Melanocyte of skin (primary cell): ENCODE results near the gene OS9. TPM values are rescaled to one million over a fixed set of nuclear protein-coding genes. Genes with fewer than 3 reads are reported as not detected.

Experiments
- total RNA-seq, 2 donors: library from RNA; depleted of rRNA; stranded (reverse); fragments of >200 nt; gene quantifications; 2 replicates each; pipeline ENCODE4 v1.2.3, GENCODE V29; 2012

The OS9 gene, protein sequence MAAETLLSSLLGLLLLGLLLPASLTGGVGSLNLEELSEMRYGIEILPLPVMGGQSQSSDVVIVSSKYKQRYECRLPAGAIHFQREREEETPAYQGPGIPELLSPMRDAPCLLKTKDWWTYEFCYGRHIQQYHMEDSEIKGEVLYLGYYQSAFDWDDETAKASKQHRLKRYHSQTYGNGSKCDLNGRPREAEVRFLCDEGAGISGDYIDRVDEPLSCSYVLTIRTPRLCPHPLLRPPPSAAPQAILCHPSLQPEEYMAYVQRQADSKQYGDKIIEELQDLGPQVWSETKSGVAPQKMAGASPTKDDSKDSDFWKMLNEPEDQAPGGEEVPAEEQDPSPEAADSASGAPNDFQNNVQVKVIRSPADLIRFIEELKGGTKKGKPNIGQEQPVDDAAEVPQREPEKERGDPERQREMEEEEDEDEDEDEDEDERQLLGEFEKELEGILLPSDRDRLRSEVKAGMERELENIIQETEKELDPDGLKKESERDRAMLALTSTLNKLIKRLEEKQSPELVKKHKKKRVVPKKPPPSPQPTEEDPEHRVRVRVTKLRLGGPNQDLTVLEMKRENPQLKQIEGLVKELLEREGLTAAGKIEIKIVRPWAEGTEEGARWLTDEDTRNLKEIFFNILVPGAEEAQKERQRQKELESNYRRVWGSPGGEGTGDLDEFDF
- total RNA-seq: 100 to 1,000 TPM in 1 of 2 donors, 10 to 100 TPM in 1; 82.9 to 128 TPM

DNA sequence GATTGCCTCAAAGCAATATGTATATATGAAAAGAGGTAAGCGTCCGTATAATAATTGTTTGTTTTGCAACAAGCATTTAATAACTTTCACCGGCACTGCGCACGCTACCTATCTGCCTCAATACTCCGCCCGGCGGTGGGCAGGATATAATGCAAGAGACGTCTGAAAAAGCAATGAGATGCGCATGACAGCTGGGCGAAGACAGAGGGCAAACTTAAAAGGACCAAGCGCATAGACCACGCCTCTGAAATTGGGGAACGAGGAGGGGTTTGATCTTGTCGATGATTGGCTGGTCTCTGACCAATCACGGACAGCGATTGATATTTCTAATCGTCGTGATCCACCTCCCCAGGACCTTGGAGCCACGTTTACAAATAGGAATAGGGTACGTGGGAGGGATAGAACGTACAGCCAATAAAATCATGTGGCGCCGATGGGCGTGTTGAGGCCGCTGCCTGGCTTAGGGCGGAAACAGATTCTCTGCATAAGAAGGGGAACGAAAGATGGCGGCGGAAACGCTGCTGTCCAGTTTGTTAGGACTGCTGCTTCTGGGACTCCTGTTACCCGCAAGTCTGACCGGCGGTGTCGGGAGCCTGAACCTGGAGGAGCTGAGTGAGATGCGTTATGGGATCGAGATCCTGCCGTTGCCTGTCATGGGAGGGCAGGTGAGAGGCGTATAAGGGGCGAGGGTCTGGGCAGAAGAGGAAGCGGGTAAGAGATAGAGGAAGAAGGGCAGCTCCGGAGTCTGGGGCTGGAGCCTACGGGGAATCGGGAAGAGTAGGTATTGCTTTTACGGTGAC is at the start of gene OS9:
OS9 (plus strand) TSS at position 474 of the 800 bp plus-strand sequence; CDS start at position 504, 30 bp downstream.

DNA sequence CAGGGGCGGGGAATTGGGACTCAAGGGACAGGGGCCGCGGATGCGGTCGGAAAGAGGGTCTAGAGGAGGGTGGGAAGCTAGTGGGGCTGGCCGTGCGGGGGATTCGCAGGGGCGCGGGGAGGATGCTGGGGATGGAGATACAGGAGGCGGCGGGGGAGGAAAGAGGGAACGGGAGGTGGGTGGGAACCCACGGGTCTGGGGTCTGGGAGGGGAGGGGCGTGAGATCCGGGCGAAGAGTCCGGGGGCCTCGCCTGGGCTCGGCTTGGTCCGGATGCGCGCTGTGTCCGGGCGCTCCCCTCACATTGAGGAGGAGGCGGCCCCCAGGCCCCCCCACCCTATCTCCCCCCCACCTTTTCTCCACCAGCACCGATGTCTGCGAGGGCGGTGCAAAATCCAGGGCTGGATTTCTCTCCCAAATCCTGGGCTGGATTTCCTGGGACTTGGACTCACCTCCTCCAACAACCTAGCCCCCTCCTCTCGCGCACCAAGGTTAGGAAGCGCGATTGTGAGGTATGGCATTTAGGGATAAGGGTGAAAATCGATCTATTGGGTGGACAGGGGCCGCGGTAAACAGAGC is 44.8 kb downstream of the OS9 start, which contains the start of gene AGAP2:
AGAP2 (minus strand) TSS at position 82 of the 577 bp plus-strand sequence. CDS start 496 bp downstream, outside the sequence.

DNA sequence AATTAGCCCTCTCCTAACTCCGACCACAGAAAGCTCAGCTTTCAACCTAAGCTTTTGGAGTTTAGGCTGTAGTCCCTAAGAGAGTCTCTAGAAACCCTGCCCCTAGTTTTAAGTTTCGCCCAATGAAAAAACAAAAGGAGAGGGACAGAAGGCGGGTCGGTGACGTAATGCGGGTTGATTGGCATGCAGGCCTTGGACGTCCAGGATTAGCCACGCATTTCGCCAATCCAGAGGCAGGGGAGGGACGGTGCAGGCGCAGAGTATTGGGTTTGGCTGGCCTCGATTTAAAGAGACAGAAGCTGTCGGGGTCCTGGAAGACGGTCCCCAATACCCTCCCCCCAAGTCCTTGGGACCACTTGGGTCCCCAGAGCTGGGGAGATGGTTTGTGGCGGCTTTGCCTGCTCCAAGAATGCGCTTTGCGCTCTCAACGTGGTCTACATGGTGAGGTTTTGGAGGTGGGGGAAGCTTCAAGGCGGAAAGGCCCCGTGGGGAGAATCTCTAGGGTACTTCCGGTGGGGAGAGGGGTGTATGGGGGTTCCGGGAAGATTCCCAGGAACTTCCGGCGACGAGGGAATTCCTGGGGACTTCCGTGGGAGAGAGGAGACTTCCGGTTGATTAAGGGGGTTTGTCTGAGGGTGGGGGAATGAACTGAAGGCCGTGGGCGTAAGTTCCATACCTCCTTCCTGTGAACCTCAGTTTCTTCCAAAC is 51.0 kb downstream of the OS9 start, which contains the start of gene TSPAN31:
TSPAN31 (plus strand) TSS at position 263 of the 708 bp plus-strand sequence; CDS start at position 379, 116 bp downstream.

DNA sequence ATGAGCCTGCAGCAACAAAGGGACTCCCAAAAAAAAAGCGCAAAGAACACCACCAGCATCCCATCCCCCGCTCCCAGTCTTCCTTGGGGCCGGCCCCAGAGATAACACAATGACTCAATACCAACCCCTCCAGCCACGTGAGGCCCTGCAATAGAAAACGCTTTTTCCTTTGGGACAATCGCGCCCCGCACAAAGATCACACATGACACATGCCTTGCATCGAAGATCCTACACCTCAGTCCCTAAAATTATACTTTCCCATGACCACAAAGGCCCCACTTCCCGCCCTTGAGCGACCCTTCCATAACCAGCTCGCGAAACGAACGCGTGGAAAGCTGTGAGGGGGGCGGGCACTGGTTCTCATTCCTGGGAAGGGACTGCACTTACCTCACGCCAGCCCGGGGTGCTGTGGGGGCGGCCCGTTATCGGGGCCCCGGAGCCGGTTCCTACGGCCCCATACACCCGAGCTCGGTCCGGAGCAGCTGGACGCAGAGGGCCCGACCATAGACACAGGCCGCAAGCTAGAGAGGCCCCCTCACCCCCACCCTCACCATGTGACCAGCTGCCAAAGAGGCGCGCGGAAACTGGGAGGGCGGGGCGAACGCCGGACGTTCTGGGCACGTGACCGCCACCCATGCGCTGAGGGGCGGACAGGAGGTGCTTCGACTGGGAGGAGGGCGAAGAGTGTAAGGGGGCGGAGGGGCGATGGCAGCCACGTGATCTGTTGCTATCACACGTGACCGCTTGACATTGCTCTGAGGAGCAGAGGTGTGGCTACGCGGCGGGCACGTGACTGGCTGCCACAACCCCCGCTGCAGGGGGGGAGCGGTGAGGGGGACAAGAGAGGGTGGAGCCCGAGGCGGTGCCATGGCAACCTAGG is 58.1 kb downstream of the OS9 start, which contains the start of gene CDK4:
CDK4 (minus strand) TSS at position 523 of the 880 bp plus-strand sequence. CDS start 593 bp downstream, outside the sequence.

DNA sequence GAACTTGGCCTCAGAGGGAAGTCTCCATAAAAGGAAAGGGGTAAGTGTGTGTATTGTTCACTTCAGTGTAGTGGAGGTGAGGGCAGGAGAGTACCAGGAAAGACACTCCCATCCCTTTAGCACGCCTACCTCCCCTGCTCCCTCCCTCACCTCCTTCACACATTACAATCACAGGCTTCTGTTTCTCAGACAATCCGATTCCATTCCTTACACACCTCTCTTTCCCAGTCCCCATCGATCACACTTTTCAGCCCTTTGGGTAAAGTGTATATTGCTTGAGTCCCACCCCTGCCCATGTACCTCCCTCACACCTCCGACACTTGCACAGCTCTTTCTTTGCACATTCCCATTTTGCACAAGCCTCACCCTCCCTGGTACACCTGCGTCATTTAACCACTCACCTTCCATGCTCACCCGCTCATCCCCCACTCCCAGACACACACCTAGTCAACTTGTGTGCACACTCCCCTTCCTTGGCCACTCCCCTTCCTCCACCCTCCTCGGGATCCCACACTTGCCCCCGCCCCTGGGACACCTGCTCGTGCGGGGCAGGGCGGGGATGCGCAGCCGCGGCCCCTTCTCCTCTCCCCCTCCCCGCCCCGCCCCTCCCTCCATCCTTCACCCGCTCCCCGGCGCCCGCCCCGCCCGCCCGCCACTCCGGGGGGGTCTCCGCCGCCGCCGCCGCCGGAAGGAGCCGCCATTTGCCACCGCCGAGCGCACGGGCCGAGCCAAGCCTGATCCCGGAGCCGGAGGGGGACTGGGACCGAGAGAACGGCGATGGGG is 60.7 kb downstream of the OS9 start, which contains the start of gene MARCHF9:
MARCHF9 (plus strand) TSS at position 693 of the 783 bp plus-strand sequence. CDS start 426 bp downstream, outside the sequence.

DNA sequence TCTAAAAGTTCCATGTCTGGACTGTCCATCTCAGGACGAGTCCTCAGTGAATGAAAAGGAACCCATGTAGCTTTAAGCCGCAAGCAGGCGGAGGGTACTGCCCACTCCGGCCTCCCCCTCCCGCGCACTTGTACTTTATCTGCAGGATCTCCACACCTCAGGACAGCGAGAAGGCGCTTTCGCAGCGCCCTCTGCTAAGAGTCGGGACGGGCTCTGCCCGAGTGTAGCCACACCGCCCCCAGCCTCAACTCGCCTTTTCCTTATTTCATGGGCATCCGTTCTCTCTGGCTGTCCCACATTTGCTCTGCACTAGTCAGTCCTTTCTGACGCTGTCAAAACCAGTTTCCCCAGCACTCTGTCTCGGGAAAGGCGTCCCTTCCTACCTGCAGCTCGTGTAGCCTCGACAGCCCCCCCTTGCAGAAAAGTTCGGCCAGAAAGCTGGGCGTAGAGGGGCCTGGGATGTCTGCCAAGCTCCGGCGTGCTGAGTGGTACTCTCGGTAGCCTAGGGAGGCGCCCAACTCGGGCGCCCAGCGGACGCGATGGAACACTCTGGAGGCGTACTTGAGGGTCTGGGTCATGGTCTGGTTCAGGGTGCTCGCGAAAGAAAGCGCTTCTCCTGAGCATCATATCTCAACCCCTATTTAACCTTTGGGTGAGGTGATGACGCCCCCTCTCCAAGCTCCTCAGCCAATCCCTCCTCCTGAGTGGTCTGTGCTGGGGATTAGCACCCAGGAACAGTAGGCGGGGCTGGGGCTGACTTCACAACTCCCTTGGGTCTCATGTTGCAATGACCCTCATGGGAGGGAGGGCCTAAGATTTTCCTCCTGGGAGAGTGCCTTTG is 72.8 kb downstream of the OS9 start, which contains the start of gene CYP27B1:
CYP27B1 (minus strand) TSS at position 615 of the 841 bp plus-strand sequence; CDS start at position 578, 37 bp downstream.

Other genes starting within 250 kb of the OS9 start
- gene INHBE, start 238.8 kb upstream of the OS9 start, total RNA-seq: not detected
- gene GLI1, start 234.3 kb upstream of the OS9 start, total RNA-seq: under 1 TPM in 1 of 2 donors, not detected in 1; 0.33 TPM
- gene ARHGAP9, start 214.3 kb upstream of the OS9 start, total RNA-seq: not detected
- 100 to 1,000 TPM in 1 of 2 donors, 10 to 100 TPM in 1; 74.7 to 106 TPM for gene MARS1, start 206.1 kb upstream of the OS9 start, total RNA-seq
- 10 to 100 TPM; 17.6 to 19.6 TPM for gene DDIT3, start 173.6 kb upstream of the OS9 start, total RNA-seq
- 1 to 10 TPM; 6.5 to 8.7 TPM for gene MBD6, start 171.3 kb upstream of the OS9 start, total RNA-seq
- gene DCTN2, start 146.9 kb upstream of the OS9 start, total RNA-seq: 100 to 1,000 TPM; 105 to 108 TPM
- under 1 TPM; under 0.01 to 0.34 TPM for gene KIF5A, start 144.1 kb upstream of the OS9 start, total RNA-seq
- 10 to 100 TPM; 36.6 to 47.8 TPM for gene PIP4K2C, start 102.9 kb upstream of the OS9 start, total RNA-seq
- 10 to 100 TPM; 11.7 to 17.6 TPM for gene DTX3, start 89.3 kb upstream of the OS9 start, total RNA-seq
- gene ARHGEF25, start 82.7 kb upstream of the OS9 start, total RNA-seq: 1 to 10 TPM; 5.2 to 5.3 TPM
- 10 to 100 TPM in 1 of 2 donors, 1 to 10 TPM in 1; 4.7 to 11.7 TPM for gene B4GALNT1, start 60.9 kb upstream of the OS9 start, total RNA-seq
- under 1 TPM; under 0.01 to 0.34 TPM for gene AGAP2, start 44.6 kb downstream of the OS9 start, total RNA-seq
- gene TSPAN31, start 50.9 kb downstream of the OS9 start, total RNA-seq: 10 to 100 TPM; 33.0 to 37.2 TPM
- 100 to 1,000 TPM; 295 to 361 TPM for gene CDK4, start 58.2 kb downstream of the OS9 start, total RNA-seq
- 1 to 10 TPM; 4.3 to 5.9 TPM for gene MARCHF9, start 61.0 kb downstream of the OS9 start, total RNA-seq
- gene CYP27B1, start 72.9 kb downstream of the OS9 start, total RNA-seq: under 1 TPM in 1 of 2 donors, not detected in 1; 1.00 TPM
- gene METTL1, start 78.0 kb downstream of the OS9 start, total RNA-seq: 10 to 100 TPM in 1 of 2 donors, 1 to 10 TPM in 1; 4.1 to 13.0 TPM
- 1 to 10 TPM; 3.4 to 5.7 TPM for gene EEF1AKMT3, start 78.5 kb downstream of the OS9 start, total RNA-seq
- 10 to 100 TPM; 28.9 to 40.6 TPM for gene TSFM, start 88.7 kb downstream of the OS9 start, total RNA-seq
- gene AVIL, start 124.6 kb downstream of the OS9 start, total RNA-seq: 1 to 10 TPM in 1 of 2 donors, under 1 TPM in 1; 1.00 to 2.4 TPM
- 10 to 100 TPM; 37.0 to 42.7 TPM for gene CTDSP2, start 152.6 kb downstream of the OS9 start, total RNA-seq
- gene ATP23, start 247.4 kb downstream of the OS9 start, total RNA-seq: 10 to 100 TPM in 1 of 2 donors, 1 to 10 TPM in 1; 5.9 to 13.7 TPM